ENCODE results near the gene MYO1D. TPM values are rescaled to one million over a fixed set of nuclear protein-coding genes. Genes with fewer than 3 reads are reported as not detected.

MYO1D gene
- total and polyA plus RNA-seq, 2 of the 13 experiments (the other 11 are each of a cell fraction or from before 2014, with no cell fraction given) = 13.2 to 17.3 TPM

- H3K9ac ChIP-seq (ENCODE audit: insufficient read depth, low read depth, low read length) = no peak overlapping the region
- H4K20me1 ChIP-seq (ENCODE audit: insufficient read depth, low read length) = no peaks in the 10 kb centered on the region
- H3K27ac ChIP-seq (ENCODE audit: extremely low read length, insufficient read depth, low read length) = no peak overlapping the region
- CTCF ChIA-PET (ENCODE audit: low intra/inter-chr PET ratio, low total read pairs) = no interaction called here
- POLR2A ChIA-PET = no interaction called here
- no peak overlapping the region for H2AFZ ChIP-seq (ENCODE audit: low read length)
- no peak overlapping the region for H3K4me2 ChIP-seq (ENCODE audit: low read depth, low read length)
- H3K36me3 ChIP-seq (replicated peaks in 1 of 2; ENCODE audit: control insufficient read depth in 1 of 2, insufficient read depth in 2 of 2, low read length in 2 of 2) = no peaks in the 10 kb centered on the region
- DNase-seq (ENCODE audit: low spot score) = no peak
- no peaks in the 10 kb centered on the region for H3K27me3 ChIP-seq (ENCODE audit: control insufficient read depth in 1 of 2, insufficient read depth in 2 of 2, low read length in 2 of 2)
- in situ Hi-C loops (cut with HindIII; ENCODE audit: extremely low pct_ligation_motif_present, low pct_unique_long_range_greater_than_20kb) = no loop called here
- intact Hi-C loops (cut with micrococcal nuclease; ENCODE audit: unreplicated experiment) = no loop called here
- no peak for ATAC-seq
- no peaks in the 10 kb centered on the region for H3K79me2 ChIP-seq (ENCODE audit: insufficient read depth, low read length)
- 75% methylated on average over 3 of the region's 4 CpGs for WGBS (ENCODE audit: low lambda C conversion rate)
- no TSS peak for BruUV-seq (replicated peaks)
- TF ChIP-seq NAIF1 (CRISPR knock-in tag; IDR thresholded peaks at IDR 0.05; ENCODE audit: borderline replicate concordance) = no peak
- no peak for TF ChIP-seq NFYC (CRISPR knock-in tag; IDR thresholded peaks at IDR 0.05)
- no peak for TF ChIP-seq ZNF607 (CRISPR knock-in tag; IDR thresholded peaks at IDR 0.05; ENCODE audit: borderline replicate concordance)
- TF ChIP-seq ELK4 (CRISPR knock-in tag; IDR thresholded peaks at IDR 0.05; ENCODE audit: borderline replicate concordance) = no peak
- no peak for TF ChIP-seq YY1 (IDR thresholded peaks at IDR 0.05; ENCODE audit: insufficient read depth, insufficient replicate concordance, low read depth, low read length)
- TF ChIP-seq ZIK1 (CRISPR knock-in tag; IDR thresholded peaks at IDR 0.05; ENCODE audit: borderline replicate concordance, low read depth) = no peak
- TF ChIP-seq SAFB2 (CRISPR knock-in tag; IDR thresholded peaks at IDR 0.05; ENCODE audit: borderline replicate concordance, low read depth) = no peak
- no peak for TF ChIP-seq ZNF660 (CRISPR knock-in tag; IDR thresholded peaks at IDR 0.05; ENCODE audit: borderline replicate concordance, low read depth)
- no peak for TF ChIP-seq ZNF615 (CRISPR knock-in tag; IDR thresholded peaks at IDR 0.05; ENCODE audit: borderline replicate concordance)
- TF ChIP-seq SIN3B (IDR thresholded peaks at IDR 0.05; ENCODE audit: low read length) = no peak
- no peak for TF ChIP-seq ZZZ3 (CRISPR knock-in tag; IDR thresholded peaks at IDR 0.05; ENCODE audit: borderline replicate concordance)
- TF ChIP-seq NFYB (CRISPR knock-in tag; IDR thresholded peaks at IDR 0.05) = no peak
- TF ChIP-seq NR2F2 (IDR thresholded peaks at IDR 0.05; ENCODE audit: borderline replicate concordance, low read depth) = no peak
- TF ChIP-seq FOXK1 (CRISPR knock-in tag; IDR thresholded peaks at IDR 0.05; ENCODE audit: borderline replicate concordance, low read depth) = no peak
- TF ChIP-seq HNRNPLL (IDR thresholded peaks at IDR 0.05; ENCODE audit: low read depth, low read length, poor library complexity, severe bottlenecking) = no peak
- no peak overlapping the region for H3K4me3 ChIP-seq (replicated peaks in 1 of 3; ENCODE audit: insufficient read depth in 1 of 3, low read depth in 2 of 3, low read length in 3 of 3)
- H3K4me1 ChIP-seq (ENCODE audit: insufficient read depth, low read length) = peaks cover 25% of the 10 kb centered on the region
- FAIRE-seq = no peak
- no peaks in the 10 kb centered on the region for H3K9me3 ChIP-seq (ENCODE audit: low read length)
Observed at GRCh38 chr17:32882734-32883133, 5.8 kb upstream of the MYO1D start.

Data from HepG2 (cell line).